GM21825 (cell line): ENCODE measurements around the gene SYT8.

Source experiments
- ATAC-seq: cut with Tn5 transposase; IDR thresholded peaks from one replicate; pipeline ENCODE4 v1.9.1; 2021; ENCODE audit warnings: mild to moderate bottlenecking, moderate library complexity; ENCODE audit not compliant: unreplicated experiment

SYT8 gene

DNA sequence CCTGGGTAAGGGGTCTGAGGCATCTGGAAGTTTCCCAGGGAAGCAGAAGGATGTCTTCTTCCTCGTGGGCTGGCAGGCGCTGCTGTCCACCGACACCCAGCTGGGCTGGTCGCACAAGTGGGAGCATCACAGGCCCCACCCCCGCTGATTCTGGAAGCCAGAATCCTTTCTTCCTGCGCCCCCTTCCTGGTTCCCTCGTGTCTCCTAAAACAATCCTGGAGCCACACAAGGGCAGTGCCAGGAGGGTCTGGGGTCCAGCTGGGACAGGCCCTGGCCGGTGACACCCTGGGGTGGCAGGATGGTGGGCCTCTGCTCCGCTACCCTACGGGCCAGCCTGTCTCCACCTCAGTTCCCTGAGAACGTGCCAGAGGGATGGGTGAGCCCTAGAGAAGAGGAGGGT is 22.3 kb downstream of the SYT8 start:
- no peak for ATAC-seq

DNA sequence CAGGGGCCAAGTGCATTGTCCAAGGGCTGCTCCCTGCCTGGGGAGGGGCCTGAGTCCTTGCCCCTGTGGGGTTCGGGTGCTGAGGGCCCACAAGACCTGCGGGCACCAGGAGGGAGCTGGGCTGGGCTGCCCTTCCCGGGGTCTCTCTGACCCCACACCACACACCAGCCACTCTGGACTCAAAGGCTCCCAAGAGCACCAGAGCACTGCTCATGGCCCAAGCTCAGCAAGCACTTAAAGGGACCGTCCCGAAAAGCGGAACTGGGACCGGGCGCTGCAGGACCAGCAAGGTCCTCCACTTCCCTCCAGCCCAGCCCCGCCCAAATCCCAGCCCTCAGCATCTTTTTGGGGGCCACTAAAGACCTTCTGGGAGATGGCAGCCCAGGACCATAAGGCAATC is 23.4 kb downstream of the SYT8 start:
- no peak for ATAC-seq

DNA sequence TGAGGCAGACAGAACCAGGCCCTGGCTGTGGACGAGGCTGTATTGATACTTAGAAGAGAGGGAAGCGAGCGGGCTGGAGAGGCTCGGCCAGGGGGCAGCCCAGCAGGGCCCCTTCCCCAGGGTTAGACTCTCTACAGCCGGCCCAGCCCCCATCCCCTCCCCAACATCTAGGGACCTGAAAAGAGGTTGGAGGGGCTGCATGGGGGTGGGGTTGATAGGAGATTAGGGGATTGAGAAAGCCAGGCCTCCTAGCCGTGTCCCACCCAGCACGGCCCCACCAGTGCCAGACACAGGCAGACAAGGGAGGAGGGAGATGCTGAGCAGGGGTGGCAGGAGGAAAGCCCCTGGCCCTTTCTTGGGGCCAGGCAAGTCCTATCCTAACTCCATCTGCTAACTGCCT is 23.8 kb downstream of the SYT8 start:
- ATAC-seq: no peak

DNA sequence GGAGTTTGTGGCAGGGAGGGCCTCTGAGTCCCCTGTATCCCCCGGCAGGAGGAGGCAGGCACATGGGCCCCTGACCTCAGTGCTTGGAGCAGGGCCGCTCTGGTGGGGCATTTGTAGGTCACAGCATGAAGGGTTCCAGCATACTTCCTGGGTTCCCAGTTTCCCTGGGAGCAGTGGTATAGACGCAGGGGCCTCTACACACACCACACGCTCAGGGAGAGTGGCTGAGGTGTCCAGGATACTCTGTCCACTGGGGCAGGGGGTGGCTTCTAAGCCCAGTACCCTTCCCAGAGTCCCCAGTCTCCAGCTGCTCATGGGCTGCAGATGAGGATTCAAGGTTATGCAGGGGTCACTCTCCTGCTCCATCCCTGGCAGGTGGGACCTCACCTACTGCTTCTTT is 24.2 kb downstream of the SYT8 start:
- ATAC-seq: no peak

DNA sequence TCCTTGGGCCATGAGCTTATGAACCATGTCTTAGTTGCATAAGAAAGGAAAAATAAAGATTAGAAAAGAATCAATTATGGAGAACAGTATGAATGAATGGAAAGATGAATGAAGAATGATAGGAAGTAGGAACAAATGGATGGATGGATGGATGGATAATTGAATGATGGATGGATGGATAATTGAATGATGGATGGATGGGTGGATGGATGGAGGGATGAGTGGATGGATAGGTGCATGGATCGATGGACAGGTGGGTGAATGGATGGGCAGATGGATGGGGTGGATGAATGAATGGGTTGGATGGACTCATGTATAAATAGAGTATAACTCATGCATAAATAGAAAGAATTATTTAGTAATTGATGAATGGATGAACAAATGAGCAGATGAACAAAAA is 25.3 kb downstream of the SYT8 start:
- ATAC-seq: no peak

DNA sequence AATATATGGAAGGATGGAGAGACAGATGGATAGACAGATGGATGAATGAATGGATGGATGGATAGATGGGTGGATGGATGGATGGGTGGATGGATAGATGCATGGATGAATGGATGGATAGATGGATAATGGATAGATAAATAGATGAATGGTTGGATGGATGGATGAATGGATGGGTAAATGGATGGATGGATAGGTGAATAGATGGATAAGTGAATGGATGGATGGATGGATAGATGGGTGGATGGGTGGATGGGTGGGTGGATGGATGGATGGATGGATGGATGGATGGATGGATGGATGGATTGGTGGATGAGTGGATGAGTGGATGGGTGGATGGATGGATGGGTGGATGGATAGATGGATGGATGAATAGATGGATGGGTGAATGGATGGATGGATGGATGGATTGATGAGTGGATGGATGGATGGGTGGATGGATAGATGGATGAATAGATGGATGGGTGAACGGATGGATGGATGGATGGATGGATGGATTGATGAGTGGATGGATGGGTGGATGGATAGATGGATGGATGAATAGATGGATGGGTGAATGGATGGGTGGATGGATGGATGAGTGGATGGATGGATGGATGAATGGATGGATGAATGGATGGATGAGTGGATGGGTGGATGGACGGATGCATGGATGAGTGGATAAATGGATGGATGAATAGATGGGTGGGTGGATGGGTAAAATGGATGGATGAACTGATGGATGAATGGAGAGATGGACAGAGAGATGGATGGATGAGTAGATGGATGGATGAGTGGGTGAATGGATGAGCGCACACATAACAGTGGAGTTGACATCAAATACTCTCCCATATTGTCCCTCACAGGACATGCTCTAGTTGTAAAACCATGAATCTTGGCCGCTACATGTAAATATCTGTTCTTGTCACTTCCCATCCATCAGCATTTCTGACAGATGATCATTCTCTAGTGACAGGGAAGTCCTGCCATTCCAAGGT is 26.9 kb downstream of the SYT8 start:
- ATAC-seq: no peak

DNA sequence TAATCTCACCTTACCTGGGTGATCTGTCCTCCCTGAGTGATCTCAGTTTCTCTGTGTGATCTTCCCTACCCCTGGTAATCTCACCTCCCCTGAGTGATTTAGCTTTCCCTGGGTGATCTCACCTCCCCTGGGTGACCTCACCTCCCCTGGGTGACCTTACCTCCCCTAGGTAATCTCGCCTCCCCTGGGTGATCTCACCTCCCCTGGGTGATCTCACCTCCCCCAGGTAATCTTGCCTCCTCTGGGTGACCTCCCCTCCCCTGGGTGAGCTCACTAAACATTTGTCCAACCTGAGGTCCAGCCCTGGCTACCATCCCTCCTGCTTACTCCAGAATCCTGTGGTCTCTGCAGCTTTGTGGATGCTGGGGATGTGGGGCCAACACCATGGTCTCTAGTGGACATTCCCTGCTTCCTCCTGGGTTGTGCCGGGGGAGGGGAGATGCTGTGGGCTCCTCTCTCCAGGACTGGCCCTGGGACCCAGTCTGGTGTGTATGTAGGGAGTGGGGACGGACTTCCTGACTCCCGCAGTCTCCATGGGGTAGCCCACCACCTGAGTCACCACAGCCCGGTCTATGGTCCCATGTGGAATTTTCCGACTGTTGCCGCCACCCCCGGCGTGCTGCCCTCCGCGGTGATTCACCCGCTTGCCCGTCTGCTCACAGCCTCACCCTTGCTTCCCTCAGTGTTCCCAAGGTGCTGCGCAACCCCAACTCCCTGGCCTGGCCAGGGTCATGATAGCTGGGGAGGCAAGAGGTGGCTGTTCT is 28.0 kb downstream of the SYT8 start:
- no peak for ATAC-seq

DNA sequence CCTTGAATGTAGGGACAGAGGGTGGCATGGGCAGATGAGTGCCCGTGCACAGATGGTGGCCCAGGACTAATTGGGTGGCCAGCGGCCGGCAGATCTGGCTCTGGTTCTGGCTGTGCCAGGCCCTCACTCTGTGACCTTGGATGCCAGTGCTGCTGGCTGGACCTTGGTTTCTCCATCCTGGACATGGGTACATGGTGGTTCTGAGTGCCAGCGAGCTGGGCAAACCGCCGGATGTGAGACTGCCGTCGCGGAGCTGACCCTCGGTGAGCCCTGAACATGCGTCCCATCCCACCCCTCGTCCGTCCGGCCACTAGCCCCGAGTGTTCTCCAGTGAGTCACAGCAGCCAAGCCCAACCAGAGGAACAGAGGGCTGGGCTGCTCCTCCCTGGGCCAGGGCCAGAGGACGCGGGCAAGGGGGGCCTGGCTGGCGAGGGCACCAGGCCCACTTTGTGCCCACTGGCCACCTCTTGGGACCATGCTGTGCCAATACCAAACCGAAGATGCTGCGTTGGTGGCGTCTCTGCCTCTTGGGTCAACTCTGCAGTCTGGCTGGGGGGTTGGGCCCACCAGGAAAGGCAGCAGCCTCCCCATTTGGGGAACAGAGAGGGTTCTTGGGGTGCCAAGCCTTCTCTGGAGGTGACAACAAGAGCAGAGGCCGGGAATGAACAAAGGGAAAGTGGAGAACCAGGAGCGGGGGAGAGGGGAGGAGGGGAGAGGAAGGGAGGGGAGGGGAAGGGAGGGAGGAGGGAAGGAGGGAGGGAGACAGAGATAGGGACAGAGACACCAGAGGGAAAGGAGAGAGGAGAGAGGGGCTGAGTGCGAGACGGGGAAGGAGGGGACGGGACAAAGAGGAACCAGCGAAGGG is 28.8 kb downstream of the SYT8 start:
- no peak for ATAC-seq

DNA sequence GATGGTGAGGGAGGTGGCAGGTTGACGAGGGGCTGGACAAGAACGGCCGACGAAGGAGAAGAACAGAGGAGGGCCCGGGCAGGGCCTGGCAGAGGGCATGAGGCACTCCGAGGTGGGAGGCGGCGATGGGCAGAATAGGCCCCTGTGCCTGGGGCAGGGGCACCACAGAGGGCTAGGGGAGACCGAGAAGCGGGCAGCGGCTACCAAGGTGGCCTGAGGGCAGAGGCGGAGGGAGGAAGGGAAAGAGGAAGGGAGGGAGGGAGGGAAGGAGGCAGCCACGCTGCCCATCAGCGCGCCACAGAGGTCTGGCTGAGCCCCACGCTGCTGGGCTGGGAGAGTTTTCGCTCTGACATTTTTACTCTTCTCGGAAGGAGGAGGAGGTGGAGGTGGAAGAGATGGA is 29.4 kb downstream of the SYT8 start:
- no peak for ATAC-seq

DNA sequence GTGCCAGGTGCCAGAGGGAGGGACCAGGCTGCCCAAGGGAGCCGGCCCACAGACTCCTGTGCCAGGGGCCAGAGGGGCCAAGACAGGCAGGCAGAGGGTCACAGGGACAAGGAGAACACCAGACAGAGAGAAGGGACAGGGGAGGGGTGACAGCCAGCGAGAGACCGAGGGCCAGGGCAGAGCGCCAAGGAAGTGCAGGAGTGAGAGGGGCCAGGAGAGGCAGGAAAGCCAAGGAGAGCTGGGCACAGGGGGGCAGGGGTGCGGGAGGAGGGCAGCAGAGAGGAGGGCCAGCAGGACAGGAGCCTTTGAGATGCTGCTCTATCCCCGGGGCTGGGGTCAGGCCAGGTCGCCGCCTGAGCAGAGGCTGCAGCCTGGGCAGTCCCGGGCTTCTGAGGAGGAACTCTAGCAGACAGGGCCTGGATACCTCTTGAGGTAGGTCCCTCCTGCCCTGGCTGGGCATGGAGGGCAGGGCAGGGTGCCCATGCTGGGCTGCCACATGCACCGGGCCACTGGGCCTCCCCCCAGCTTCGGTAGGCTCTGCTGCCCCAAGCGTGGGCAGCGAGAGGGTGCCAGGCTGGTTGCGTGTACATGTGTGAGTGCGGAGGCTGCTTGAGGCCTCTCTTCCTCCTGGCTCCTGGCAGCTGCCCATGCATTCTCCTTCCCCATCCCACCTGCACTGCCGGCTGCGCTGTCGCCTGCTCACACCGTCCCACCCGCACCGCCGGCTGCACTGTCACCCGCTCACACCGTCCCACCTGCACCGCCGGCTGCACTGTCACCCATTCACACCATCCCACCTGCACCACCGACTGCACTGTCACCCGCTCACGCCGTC is 30.3 kb downstream of the SYT8 start:
- ATAC-seq: no peak

DNA sequence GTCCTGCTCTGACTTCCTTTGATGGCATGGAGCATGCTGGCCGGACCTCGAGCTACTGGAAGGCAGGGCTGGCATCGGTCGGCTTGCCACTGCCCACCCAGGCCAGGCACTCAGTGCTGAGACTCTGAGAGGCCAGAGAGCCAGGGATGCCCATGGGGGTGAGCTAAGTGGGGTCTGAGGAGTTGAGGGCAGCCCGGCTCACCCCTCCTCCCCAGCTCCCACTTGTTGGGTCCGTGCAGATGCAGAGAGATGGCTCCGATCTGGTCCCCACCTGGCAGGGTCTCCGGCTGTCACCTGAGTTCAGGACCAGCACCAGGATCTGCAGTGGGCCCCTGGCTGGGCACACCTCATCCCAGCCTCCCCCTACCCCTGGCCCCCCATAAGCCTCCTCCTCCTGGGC is 31.4 kb downstream of the SYT8 start:
- no peak for ATAC-seq

DNA sequence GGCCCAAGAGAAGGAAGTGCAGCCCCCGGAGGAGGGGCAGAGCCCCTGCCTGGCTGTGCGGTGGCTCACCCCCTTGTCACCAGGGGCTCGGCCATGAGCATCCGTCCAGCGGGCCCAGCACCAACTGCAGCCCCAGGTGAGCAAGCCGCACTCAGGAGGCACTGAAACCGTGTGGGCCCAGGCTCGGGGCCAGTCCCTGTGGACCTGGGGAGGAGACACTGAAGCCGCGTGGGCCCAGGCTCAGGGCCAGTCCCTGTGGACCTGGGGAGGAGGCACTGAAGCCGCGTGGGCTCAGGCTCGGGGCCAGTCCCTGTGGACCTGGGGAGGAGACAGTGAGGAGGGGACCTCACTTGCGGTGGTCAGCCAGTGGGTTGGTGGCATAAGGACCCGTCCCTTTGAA is 32.0 kb downstream of the SYT8 start:
- no peak for ATAC-seq

DNA sequence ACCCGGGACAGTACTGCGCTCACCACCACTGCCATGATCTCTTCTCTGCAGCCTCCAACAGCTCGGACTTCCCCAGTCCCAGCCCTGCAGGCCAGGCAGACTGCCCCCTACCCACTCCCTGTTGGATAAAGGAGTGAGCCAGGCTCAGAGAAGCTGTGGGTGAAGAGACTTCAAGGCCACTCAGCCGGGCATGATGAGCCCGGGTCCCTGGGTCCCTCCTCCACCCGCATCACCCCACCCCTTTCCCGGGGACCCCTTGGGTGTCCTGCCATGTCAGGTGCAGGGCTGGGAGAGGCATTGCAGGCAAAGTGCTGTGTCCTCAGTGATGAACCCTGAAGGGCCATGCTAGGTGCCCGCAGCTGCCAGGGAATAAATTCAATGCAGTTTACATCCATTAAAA is 32.6 kb downstream of the SYT8 start:
- ATAC-seq: no peak

DNA sequence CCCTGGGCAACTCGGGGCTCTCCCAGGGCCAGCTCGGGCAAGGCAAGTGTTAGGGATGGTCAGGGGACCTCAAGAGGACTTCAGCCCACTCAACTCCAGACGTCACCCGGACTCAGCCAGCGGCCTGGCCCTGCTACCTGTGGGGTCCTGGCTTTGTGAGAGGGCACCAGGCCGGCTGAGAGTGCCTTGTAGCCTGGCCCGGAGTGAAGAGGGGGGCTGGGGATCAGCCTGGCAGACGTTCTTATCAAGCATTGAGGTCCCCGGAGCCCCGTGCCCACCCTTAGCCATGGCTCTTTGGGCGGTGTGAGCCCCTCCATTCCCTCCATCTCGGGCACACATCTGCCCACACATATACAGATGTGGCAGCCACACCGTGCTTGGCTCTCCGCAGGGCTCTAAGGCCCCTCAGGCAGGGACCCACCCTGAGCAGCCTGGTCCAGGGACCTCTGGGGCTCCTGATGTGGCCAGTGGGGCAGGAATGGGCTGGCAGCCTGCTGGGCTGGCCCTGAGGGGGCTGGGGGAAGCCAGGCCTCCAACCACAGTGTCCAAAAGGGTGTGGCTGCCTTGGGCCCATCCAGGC is 33.4 kb downstream of the SYT8 start:
- no peak for ATAC-seq

DNA sequence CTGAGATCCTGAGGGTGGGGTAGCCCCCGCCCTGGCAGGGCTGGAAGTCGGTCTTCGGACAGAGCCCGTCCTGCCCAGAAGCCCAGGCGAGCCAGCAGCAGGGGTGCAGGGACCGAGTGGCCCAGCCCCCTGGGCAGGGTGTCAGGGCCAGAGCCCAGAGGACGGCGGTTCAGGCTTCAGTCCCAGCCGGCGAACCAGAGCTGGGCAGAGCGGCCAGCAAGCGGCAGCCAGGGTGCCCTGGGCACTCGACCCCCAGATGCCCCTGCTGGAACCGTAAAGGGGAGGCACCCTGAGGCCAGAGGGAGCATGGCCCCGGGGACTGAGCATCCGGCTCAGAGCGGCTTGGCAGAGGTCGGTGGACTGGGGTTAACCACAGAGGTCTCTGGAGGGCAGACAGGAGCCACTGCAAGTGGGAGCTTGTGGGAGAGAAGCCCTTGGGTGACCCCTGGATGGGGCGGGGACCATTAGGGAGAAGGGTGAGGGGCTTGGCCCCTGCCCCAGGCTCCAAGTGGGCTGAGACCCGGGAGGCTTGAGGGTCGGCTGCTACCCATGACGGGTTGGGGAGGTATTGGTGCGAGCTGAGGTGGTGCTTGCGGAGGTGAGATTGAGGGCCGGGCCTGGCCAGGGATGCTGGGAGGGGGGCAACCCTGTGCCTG is 34.0 kb downstream of the SYT8 start:
- ATAC-seq: no peak

DNA sequence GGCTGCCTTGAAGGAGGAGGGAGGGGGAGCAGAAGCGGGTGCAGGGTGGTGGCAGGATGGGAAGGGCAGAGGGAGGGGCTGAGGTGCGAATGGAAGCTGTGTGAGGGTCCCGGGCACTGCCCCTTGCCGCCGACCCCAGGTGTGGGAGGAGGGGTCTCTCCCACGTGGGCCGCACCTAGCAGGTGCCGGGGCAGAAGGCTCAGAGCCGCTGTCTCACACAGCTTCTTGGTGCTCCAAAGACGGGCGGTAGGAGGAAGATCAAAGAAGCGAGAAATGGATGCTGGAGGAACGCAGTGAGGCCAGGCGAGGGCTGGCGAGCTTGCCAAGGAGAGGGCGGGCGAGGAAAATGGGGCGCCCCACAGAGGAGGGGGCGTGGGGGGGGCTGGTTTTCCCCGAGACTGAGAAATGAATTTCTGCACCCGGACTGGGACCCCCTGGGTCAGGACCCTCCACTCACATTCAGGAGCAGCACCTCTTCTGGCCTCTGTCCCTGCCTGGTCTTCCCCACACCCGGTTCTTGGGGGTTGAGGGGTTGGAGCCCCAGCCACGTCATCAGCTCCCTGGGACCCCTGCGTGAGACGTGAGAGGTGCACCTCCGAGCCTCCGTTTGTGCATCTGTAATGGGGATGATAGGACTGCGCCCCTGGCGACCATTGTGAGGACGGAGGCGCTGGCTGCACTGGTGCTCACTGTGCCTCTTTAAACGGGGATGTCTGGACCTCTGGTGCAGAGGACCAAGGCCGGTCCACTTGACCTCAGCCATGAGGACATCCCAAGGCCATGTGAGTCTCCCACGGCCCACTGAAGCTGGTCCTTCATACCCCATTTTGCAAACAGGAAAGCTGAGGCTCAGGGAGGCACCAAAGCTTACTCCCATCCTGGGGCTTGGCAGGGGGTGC is 34.9 kb downstream of the SYT8 start:
- no peak for ATAC-seq

DNA sequence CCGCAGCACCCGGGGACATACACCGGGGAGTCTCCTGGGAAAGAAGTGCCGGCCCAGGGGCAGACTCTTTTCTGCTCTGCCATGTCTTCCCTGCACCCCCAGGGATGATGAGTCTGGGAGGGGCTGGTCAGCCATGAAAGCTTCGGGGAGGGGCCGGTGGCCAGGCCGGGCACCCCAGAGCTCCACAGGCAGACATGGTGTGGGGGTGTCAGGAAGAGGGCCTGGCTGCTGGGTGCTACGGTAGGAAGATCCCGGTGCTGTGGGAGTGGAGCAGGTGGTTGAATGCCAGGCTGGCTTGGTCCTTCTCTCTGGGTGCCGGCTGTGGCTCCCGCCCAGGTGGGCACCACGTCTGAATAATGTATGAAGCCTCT is 35.5 kb downstream of the SYT8 start:
- no peak for ATAC-seq

DNA sequence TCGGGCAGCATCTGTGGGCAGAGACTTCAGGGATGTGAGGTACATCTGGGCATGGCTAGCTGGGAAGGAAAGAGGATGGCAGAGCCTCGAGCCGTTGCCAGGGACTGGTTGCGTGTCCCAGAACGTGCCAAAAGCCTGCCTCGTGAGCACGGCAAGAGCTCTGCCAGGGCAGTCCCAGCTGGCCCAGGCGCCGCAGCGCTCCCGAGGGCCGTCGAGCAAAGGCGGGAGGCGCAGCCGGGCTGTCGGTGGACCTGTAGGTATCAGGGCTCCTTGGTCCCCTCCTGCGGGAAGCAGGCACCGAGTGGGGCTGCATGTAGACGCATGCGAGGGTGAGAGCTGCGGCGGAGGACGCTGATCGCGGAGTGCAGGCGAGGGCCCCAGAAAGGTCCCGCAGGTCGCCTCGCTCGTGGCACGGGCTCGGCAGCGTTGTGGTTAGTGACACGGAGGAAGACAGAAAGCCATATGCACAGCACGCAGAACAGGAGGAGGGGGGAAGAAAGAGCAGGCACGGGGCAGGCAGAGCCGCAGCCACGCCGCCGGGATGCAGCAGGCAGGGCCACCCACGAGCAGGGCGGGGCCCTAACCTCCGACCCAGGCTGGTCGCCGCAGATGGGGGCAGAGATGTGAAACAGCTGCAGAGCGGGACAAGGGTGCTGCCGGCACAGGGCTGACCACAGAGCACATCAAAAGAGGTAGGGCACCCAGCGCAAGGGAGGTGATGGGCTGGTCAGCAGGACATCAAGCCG is 36.1 kb downstream of the SYT8 start:
- ATAC-seq: no peak
